HT1080 (cell line): ENCODE results near the gene B3GALNT1. TPM values are rescaled to one million over a fixed set of nuclear protein-coding genes. Genes with fewer than 3 reads are reported as not detected.
A peak's percentile ranks its signal among the peaks of the same experiment; 100 is the strongest.

ENCODE experiments used
- DNase-seq: peaks from one replicate; pipeline ENCODE4 v3.0.0-alpha.2; 2015; ENCODE audit warnings: low read depth
- polyA plus RNA-seq, 2 experiments: library from polyadenylated mRNA; depleted of rRNA; stranded (reverse); fragments of >200 nt; gene quantifications; 2 replicates each; pipeline ENCODE4 v1.2.3, GENCODE V29; 2015
- total RNA-seq: library from RNA; depleted of rRNA; stranded (reverse); fragments of >200 nt; shearing (Covaris generic); gene quantifications from 2 replicates; pipeline ENCODE4 v1.2.3, GENCODE V29; 2014; rRNA removed

B3GALNT1 gene, protein sequence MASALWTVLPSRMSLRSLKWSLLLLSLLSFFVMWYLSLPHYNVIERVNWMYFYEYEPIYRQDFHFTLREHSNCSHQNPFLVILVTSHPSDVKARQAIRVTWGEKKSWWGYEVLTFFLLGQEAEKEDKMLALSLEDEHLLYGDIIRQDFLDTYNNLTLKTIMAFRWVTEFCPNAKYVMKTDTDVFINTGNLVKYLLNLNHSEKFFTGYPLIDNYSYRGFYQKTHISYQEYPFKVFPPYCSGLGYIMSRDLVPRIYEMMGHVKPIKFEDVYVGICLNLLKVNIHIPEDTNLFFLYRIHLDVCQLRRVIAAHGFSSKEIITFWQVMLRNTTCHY
- total RNA-seq, result 6.2 and 9.1 TPM in 2 replicates
- polyA plus RNA-seq (2015; cell fraction: cytosol; rRNA removed), result 3.2 and 5.3 TPM in 2 replicates
- polyA plus RNA-seq (2015; cell fraction: nucleus; rRNA removed), result 3.1 and 4.5 TPM in 2 replicates

DNA sequence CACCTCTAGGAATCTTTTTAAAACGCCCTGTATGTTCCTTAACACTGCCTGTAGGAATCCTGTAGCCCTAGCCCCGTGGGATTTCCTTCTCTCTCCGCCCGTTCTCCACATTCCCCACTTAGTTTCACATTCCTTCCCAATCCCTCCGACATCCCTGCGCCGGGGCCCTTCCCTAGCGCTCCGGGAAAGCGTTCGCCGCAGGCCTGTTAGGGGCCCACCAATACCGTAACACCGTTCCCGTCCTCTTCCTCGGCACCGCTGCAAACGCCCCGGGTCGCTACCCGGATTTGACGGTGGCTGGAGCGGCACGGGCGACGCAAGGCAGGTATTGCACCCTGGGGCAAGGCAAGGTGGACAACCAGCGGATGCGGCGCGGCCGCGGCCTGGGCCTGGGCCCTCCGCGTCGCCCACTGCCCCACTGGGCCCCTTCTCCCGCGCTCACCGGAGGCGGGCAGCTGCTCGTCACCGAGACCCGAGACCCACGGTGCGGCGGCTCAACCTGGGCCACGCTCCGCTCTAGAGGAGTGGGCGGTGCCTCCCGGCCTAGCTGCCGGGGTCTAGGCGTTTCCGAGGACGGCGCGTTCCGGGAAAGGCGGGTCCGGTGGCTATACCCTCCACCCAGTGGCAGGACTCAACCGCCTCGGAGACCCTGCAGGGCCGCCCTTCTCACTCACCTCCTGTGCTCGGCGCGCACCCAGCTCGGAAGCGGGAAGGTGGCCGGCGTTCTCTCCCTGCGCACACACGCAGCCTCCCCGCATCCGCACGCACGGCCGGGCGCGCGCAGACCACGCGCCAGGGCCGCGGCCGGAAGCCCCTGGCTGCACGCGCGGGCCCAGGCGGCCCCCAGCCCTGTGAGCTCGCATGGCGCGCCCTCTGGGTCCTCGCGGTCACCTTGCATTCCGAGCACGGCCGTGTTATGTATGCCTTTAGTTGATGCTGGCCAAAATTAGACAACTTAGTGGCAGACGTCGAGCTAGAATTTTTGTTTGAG is at the start of gene B3GALNT1:
Gene B3GALNT1, minus strand, starts transcription at position 789 of the 991 bp plus-strand sequence. CDS start 18,595 bp downstream, outside the sequence.
- DNase-seq, result peak; percentile 36

DNA sequence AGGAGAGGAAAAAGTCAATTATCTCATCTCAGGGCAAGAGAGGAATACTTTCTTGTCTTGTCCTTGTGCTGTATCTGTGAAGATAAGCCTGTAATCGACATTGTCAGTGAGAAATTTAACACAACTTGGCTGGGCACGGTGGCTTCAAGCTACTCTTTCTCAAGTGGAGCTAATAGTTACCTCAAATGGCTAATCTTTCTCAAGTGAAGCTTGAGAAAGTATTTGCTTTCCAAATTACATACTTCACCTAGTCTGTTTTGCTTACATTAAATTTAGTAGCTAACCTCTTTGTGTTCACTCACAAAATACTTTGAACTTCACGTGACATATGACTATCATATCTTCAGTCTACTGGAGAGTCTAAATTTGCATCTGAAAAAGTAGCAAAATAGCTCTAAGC is 48.3 kb upstream of the B3GALNT1 start:
- DNase-seq, result no peak

DNA sequence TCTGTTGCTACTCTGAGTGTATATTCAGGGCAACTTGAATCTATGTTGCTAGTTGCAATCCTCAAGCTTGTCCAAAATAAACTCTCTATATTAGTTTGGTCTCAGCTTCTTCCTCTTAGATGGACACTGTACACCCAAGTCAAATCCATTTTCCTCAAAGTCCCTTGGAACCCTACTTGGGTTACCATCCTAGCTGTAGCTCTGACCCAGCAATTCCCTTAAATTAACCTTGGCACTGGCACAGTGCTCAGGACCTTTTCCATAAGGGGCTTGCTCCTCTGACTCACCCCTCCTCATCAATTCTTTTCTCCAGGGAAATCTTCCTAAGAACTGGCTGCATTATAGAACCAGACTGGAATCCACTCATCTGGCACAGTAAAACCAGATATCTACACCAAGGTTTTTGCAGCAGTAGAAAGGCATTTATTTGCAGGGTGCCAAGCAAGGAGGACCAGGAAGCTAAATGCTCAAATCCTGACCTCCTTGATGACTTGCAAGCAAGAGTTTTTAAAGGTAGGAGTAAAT is 44.9 kb upstream of the B3GALNT1 start:
- no peak for DNase-seq

DNA sequence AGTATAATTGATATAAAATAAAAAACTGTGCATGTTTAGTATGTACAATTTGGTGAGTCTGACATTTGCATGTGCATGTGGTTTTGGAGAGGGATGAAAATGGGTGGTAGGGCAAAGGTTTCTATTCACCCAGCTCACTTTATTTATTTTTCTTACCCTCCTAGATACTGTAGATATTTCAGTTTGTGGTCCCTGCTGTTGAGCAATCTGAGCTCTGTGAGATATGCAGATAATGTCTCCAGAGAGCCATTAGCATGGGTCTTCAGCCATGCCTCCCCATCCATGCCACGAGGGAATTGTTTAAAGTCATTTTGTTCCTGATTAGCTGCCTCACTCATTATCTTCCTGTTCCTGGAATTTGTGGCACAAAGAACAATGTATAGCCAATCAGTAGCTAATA is 44.4 kb upstream of the B3GALNT1 start:
- peak; percentile 36 for DNase-seq

DNA sequence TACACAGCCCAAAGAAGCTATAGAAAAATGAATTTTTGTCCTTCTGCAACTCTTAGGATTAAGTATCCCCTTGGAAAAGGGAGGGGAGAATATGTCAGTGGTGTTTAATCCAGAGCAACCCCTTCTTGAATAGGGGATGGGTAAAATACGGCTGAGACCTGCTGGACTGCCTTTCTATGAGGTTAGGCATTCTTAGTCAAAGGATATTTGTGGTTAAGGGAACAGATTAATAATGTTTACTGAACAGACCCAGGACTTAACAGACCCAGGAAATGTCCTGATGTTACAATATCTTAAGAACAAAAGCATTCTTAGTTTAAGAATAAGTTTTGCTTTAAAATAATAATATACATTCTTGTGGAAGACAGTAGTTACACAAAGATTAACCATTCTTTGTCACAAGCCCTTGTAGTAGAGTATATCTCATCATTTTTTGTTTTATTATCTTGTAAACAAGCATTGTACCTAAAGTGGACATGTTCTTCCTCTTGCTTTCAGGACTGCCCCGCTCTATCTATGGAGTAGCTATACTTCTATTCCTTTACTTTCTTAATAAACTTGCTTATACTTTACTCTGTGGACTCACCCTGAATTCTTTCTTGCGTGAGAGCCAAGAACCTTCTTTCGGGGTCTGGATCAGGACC is 43.8 kb upstream of the B3GALNT1 start:
- DNase-seq, result peak; percentile 32

DNA sequence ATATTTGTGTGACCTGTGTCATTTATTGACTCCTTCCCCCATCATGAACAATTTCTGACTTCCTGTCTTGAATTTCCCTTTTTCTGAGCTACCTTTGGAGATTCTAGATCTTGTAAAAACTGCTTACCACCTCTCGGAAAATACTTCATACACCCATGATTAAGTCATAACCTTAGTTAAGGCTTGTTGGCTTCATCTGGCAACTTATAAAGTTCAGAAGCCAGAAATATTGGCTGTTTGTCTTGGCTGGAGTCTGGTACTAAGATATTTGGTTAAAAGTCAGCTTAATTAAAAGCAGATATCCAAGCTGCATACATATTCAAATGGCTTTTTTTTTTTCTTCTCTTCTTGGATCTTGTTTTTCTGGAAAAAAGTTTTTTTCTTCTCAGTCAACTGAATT is 37.3 kb upstream of the B3GALNT1 start:
- no peak for DNase-seq

DNA sequence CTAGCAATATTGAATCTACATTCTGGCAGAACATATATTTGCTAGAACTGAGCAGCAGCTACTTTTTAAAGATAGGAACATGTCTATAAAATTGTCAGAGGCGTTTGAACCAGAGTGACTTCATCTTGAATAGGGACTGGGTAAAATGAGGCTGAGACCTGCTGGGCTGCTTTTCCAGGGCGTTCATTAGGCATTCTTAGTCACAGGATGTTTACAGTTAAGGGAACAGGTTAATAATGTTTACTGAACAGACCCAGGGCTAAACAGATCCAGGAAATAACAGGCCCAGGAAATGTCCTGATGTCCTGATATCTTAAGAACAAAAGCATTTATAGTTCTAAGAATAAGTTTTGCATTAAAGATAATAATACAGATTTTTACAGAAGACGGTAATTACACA is 34.5 kb upstream of the B3GALNT1 start:
- DNase-seq, result no peak

DNA sequence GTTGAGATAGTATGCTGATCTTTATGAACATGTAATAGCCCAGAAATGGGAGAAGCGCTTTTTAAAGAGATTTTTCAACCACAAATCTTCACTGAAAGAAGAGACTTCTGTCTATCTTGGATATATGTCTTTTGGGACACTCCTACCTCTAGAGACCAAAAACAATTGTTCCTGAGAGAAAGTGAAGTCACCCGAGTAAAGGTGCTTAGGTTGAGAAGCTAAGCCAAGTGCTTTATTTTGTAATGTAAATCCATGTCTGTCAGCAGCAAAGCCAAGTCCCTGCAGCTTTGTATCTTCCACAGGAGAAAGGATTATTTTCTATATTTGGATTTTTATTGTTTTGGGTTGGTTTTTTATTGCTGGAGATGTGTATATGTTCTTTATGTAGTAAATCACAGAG is 32.1 kb upstream of the B3GALNT1 start:
- DNase-seq, result no peak

DNA sequence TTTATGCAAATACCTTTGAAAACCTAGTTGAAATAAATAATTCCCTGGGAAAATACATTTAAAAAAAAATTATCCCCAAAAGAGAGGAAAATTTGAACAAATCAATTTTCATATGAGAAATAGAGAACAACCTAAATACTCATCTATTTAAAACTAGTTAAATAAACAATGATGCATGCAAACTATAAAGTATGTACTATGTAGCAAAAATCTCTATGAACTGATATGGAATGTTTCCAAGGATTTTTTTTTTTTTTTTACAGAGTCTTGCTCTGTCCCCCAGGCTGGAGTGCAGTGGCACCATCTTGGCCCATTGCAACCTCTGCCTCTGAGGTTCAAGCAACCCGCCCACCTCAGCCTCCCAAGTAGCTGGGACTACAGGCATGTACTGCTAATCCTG is 27.2 kb upstream of the B3GALNT1 start:
- no peak for DNase-seq

DNA sequence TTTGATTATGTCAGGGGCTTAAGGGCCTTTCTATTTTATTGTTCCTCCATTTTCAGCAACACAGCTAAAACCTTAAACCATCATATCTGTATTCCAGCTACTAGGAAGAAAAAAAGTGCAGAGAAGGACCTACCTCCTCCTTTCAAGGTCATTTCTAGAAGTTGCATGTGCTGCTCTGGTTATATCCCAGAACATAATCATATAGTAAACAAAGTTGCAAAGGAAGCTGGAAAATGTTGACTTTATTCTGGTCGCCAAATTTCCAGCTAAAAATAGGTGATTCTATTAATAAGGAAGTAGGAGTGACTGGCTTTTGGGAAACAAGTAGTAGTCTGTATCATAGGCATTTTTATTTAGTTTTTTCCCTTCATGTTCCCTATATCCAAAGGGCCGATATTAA is 21.3 kb upstream of the B3GALNT1 start:
- DNase-seq, result no peak

DNA sequence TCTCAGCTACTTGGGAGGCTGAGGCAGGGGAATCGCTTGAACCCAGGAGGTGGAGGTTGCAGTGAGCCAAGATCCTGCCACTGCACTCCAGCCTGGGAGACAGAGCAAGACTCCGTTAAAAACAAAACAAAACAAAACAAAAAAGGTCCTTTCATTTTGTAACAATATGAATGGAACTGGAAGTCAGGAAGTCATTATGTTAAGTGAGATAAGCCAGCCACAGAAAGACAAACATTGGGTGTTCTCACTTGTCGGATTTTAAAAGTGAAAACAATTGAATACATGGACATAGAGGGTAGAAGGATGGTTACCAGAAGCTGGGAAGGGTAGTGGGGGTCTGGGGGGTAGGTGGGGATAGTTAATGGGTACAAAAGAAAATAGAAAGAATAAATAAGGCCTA is 12.5 kb upstream of the B3GALNT1 start:
- no peak for DNase-seq

DNA sequence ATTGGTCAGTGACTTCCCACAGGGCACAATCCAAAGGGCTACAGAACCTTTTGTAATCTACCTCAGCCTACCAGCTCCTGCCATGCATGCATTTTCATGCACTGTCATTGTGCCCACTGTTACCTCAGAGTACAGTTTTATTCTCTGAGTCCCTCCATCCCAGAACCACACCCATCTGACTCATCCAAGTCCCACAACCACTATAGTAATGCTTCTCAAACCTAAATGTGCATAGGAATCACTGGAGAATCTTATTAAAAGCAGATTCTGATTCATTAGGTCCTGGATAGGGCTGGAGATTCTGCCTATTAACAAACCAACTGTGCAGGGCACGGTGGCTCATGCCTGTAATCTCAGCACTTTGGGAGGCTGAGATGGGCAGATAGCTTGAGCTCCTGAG is 3.7 kb upstream of the B3GALNT1 start:
- DNase-seq, result peak; percentile 91

DNA sequence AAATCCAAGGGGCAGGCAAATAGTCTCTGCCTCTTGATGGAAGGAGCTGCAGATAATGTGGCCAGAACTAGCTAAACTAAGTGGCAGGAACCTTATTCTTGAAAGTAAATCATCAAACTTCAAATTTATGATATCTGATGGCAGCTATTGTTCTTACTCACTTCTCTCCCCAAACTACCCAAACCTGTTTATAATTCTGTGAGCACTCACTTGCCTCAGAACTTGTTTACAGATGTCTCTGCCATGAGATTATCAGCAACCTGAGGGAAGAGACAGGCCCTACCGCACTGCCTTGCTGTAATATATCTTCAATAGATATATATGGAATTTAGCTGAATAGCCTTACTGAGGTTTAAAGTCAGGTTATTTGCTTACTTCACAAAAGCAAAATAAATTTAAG is 2.2 kb upstream of the B3GALNT1 start:
- DNase-seq, result no peak

DNA sequence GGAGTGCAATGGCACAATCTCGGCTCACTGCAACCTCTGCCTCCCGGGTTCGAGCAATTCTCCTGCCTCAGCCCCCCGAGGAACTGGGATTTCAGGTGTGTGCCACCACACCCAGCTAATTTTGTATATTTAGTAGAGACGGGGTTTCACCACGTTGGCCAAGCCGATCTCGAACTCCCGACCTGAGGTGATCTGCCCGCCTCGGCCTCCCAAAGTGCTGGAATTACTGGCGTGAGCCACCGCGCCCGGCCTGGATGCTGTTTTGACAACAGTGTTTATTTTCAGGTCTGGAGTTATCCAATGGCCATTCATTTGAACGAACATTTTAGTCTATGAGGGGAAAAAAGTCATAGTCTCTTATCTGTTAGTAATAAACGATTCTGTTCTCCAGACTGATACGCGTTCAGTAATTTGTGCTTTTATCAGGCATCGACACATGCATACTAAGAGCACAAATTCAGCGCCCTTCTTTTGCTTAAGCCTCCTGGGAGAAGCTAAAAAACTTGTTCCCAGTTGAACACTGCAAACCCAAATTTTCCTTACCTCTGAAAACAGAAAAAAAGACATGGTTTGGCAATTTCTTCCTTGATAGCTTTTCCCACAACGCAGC is 1.3 kb downstream of the B3GALNT1 start:
- no peak for DNase-seq

DNA sequence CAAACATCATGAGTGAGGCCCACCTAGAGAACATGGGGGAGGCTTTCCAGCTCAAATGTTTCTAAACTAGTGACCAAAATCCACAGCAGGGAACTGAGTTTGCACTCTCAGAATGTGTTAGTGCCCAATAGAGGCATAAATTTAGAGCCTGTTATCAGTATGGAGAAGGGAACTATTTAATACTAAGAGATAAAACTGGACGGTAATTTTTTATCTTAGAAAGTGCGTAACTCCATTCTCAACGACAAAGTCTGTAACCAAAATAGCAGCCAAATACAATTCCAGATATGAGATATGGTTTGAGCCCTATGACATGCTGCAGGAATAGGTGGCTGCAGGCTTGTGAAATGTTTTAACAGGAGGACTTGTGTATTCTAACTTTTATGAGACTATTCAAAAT is 3.5 kb downstream of the B3GALNT1 start:
- DNase-seq, result no peak

DNA sequence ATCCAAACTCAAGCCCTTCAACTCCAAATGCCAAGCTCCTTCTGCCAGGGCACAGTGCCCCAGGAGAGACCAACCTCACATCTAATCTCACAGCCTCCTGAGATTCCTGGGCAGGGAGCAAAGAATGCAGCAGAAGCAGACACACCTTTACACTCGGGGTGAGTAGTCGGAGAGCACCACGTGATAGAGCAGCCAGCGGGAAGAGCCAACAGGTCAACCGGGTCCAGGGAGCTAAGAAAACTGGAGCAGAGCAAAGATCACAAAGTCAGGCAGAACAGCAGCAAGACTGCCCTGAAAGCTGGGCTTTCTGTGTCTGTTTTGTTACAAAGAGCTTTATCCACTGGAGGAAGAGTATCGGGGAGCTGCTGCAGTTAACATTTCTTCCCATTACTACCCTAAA is 4.2 kb downstream of the B3GALNT1 start:
- DNase-seq, result no peak

DNA sequence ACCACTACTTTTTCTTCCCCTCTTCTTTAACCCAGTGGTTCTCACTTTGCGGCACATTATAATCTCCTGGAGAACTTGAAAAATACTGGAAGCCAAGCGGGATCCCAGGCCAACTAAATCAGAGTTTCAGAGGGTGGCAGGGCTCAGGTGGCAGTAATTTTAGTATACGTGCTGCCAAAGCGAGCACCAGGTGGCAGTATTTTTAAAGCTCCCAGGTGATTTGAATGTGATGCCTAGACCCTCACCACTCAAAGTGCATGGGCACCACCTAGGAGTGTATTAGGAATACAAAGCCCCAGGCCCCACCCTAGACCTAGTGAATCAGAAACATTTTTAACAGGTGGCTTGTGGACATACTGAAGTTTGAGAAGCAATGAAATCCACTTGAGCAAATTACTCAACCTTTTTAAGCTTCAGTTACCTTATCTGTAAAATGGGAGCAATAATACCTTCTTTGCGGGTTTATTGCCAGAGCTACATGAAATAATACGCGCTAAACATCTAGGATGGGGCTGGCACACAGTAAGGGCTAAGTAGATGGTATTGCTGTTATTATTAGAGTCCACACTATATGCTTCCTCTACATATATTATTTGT is 8.3 kb downstream of the B3GALNT1 start:
- DNase-seq, result peak; percentile 55

DNA sequence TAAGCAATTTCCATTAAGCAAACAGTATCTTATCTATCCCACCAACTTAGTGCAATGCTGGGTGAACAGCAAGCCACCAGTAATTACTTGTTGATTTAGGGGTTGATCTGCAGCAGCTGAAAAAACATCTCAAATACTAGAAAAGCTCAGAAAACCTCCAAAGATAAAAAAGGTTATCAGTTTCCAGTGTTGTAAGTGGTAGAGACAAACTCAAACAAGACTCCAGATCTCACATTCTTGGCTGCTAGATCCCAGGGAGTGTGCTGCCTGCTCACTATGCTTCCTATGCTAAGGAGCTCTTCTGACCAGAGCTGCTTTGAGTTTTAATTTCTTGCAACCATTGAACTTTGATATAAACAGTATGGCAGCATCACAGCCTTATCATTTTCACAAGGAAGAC is 11.3 kb downstream of the B3GALNT1 start:
- DNase-seq, result no peak

DNA sequence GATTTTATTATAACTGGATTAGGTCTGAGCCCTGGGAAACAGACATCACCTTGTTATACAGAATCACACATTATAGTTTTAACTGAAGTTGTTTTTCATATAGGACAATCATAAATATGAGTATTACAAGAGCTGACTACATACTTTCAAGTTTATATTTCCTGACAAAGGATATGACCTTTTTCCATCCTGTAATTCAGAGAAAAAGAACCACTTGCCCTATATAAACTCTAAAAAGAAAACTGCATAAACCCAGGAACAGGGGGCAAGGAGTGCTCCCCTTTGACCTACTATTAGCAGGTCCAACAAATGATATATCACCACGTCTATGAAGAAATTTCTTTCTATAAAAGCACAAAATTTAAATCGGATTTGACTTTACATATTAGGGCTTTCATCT is 20.9 kb downstream of the B3GALNT1 start:
- DNase-seq, result no peak

DNA sequence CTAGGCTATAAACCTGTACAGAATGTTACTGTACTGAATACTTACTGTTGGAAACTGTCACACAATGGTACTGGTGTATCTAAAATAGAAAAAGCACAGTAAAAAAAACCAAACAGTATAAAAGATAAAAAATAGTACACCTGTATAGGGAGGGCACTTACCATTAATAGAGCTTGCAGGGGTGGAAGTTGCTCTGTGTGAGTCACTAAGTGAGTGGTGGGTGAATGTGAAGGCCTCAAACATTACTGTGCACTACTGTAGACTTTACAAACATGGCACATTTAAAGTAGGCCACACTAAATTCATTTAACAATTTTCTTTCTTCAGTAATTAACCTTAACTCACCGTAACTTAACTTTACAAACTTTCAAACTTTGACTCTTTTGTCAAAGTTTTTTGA is 22.0 kb downstream of the B3GALNT1 start:
- DNase-seq, result peak; percentile 17

DNA sequence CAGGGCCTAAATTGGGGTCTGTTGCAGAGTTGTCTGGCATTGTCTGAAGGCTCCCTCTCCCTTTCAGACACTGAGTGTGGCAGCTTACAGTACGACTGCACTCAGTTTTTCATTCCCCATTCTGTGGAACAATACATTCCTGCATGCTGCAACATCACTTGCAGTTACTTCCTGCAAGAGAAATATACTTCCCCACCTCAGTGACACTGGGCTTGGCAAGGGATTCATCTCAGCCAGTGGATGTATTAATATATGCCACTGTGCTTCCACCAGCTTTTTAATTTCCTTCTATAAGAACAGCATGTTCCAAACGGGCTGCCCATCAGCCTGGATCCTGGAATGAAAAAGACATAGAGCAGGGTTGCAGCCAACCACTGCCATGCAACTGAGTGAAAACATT is 23.1 kb downstream of the B3GALNT1 start:
- no peak for DNase-seq
